Measurements from ENCODE around the gene MSI2.

Gene MSI2

GRCh38 chr17:57718878-57719277 is 462.6 kb downstream of the MSI2 start:
- no peak for DNase-seq (ENCODE audit: low read depth)
- no peak for TF ChIP-seq CTCF (conservative IDR thresholded peaks at IDR 0.05; ENCODE audit: low read depth, low read length)
- no peak overlapping the region for H3K4me3 ChIP-seq (ENCODE audit: low read depth, low read length)

GRCh38 chr17:57720386-57721035 is 464.2 kb downstream of the MSI2 start:
- no peak for TF ChIP-seq CTCF (conservative IDR thresholded peaks at IDR 0.05; ENCODE audit: low read depth, low read length)
- H3K4me3 ChIP-seq (ENCODE audit: low read depth, low read length): no peak overlapping the region
- no peak for DNase-seq (ENCODE audit: low read depth)

GRCh38 chr17:57721967-57722703 is 465.8 kb downstream of the MSI2 start:
- DNase-seq (ENCODE audit: low read depth): no peak
- H3K4me3 ChIP-seq (ENCODE audit: low read depth, low read length): no peak overlapping the region
- TF ChIP-seq CTCF (conservative IDR thresholded peaks at IDR 0.05; ENCODE audit: low read depth, low read length): no peak

GRCh38 chr17:57722704-57723043 is 466.4 kb downstream of the MSI2 start:
- H3K4me3 ChIP-seq (ENCODE audit: low read depth, low read length): no peak overlapping the region
- TF ChIP-seq CTCF (conservative IDR thresholded peaks at IDR 0.05; ENCODE audit: low read depth, low read length): no peak
- no peak for DNase-seq (ENCODE audit: low read depth)

GRCh38 chr17:57723427-57724025 is 467.2 kb downstream of the MSI2 start:
- no peak for TF ChIP-seq CTCF (conservative IDR thresholded peaks at IDR 0.05; ENCODE audit: low read depth, low read length)
- no peak for DNase-seq (ENCODE audit: low read depth)
- no peak overlapping the region for H3K4me3 ChIP-seq (ENCODE audit: low read depth, low read length)

- no peak overlapping the region for H3K4me3 ChIP-seq (ENCODE audit: low read depth, low read length)
- TF ChIP-seq CTCF (conservative IDR thresholded peaks at IDR 0.05; ENCODE audit: low read depth, low read length): no peak
- DNase-seq (ENCODE audit: low read depth): peak; percentile 5
These were observed 467.9 kb downstream of the MSI2 start for GRCh38 chr17:57724026-57724728.

All from choroid plexus epithelial cell (primary cell).